GM21786 (cell line): Measurements from ENCODE around the gene FMN2.
"Not testable (repeated sequence)": the region's sequence is repeated elsewhere in the genome, so short reads cannot be mapped to it uniquely, and the experiment has no call there.

ENCODE experiments used
- ATAC-seq: cut with Tn5 transposase; IDR thresholded peaks from one replicate; pipeline ENCODE4 v1.9.1; 2021; ENCODE audit not compliant: unreplicated experiment

Gene FMN2

GRCh38 chr1:240247899-240248298, 156.2 kb downstream of the FMN2 start:
- no peak for ATAC-seq

- ATAC-seq: no peak
These were observed 162.3 kb downstream of the FMN2 start for GRCh38 chr1:240254006-240254405.

GRCh38 chr1:240254778-240255291, 163.2 kb downstream of the FMN2 start:
- ATAC-seq: no peak

GRCh38 chr1:240255922-240256321, 164.2 kb downstream of the FMN2 start:
- ATAC-seq: no peak

- no peak for ATAC-seq
These were observed 165.3 kb downstream of the FMN2 start for GRCh38 chr1:240256836-240257503.

GRCh38 chr1:240258910-240259309, 167.2 kb downstream of the FMN2 start:
- ATAC-seq: no peak

- ATAC-seq: not testable (repeated sequence)
These were observed 172.8 kb downstream of the FMN2 start for GRCh38 chr1:240264494-240264893.

GRCh38 chr1:240271081-240271480, 179.4 kb downstream of the FMN2 start:
- ATAC-seq: no peak

- no peak for ATAC-seq
These were observed 182.9 kb downstream of the FMN2 start for GRCh38 chr1:240274569-240274968.

- not testable (repeated sequence) for ATAC-seq
These were observed 183.5 kb downstream of the FMN2 start for GRCh38 chr1:240275219-240275618.

GRCh38 chr1:240278082-240278481, 186.4 kb downstream of the FMN2 start:
- no peak for ATAC-seq

- ATAC-seq: no peak
These were observed 189.1 kb downstream of the FMN2 start for GRCh38 chr1:240280560-240281322.

- no peak for ATAC-seq
These were observed 190.6 kb downstream of the FMN2 start for GRCh38 chr1:240282061-240282830.

- no peak for ATAC-seq
These were observed 193.2 kb downstream of the FMN2 start for GRCh38 chr1:240284656-240285414.

- no peak for ATAC-seq
These were observed 193.9 kb downstream of the FMN2 start for GRCh38 chr1:240285540-240285939.

GRCh38 chr1:240287722-240288121, 196.0 kb downstream of the FMN2 start:
- no peak for ATAC-seq

- ATAC-seq: no peak
These were observed 202.0 kb downstream of the FMN2 start for GRCh38 chr1:240293706-240294105.

- no peak for ATAC-seq
These were observed 202.9 kb downstream of the FMN2 start for GRCh38 chr1:240294566-240294965.

- ATAC-seq: no peak
These were observed 204.1 kb downstream of the FMN2 start for GRCh38 chr1:240295811-240296210.

GRCh38 chr1:240304466-240304865, 212.8 kb downstream of the FMN2 start:
- ATAC-seq: no peak

GRCh38 chr1:240306673-240307072, 215.0 kb downstream of the FMN2 start:
- ATAC-seq: no peak
